ENCODE measurements around the gene LDLRAD3. TPM values are rescaled to one million over a fixed set of nuclear protein-coding genes. Genes with fewer than 3 reads are reported as not detected.

Gene LDLRAD3
- total RNA-seq, 1 experiment from 2014 or later, result 55.7 TPM

DNA sequence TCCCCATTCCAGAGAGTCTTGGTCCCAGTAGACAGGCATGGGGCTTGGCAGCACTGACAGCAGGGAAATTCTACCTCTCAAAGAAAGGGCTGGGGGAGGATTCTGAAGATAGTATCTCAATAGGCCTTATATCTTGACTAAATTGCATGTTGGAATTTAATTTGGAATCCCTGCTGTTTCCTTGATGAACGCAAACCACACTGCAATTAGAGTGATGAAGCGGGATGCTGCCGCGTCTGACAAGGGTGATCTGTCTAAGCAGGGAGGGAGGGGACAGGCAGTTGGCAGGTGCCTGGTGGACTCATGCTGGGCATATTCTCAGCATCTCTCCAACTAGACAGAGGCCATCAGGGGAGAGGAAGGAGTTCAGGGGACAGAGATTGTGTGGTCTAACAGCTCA lies 296.9 kb downstream of the LDLRAD3 start:
- Mint-ChIP-seq H3K27ac (ENCODE audit: low read depth, unreplicated experiment) (no peak overlapping the region), H3K36me3 (ENCODE audit: insufficient read depth, unreplicated experiment) (peaks cover 10% of the 10 kb centered on the region), H3K27me3 (ENCODE audit: insufficient read depth, unreplicated experiment) (no peaks in the 10 kb centered on the region), H3K4me1 (ENCODE audit: insufficient read depth, unreplicated experiment) (no peaks in the 10 kb centered on the region), H3K4me3 (ENCODE audit: unreplicated experiment) (no peak overlapping the region), H3K9me3 (ENCODE audit: unreplicated experiment) (no peaks in the 10 kb centered on the region)
- no TSS peak for BruUV-seq (replicated peaks)
- POLR2A ChIA-PET, result interaction anchor here (0.5 to 0.6 kb wide), 2 partner anchors 231 to 247 kb away, joined by 3 read pairs; no protein-coding TSS in a partner anchor
- no peak for DNase-seq (ENCODE audit: unreplicated experiment)
- TF ChIP-seq CTCF (IDR thresholded peaks at IDR 0.05; ENCODE audit: unreplicated experiment), result no peak
- intact Hi-C loops (cut with micrococcal nuclease), result no loop called here
- CTCF ChIA-PET, result no interaction called here

DNA sequence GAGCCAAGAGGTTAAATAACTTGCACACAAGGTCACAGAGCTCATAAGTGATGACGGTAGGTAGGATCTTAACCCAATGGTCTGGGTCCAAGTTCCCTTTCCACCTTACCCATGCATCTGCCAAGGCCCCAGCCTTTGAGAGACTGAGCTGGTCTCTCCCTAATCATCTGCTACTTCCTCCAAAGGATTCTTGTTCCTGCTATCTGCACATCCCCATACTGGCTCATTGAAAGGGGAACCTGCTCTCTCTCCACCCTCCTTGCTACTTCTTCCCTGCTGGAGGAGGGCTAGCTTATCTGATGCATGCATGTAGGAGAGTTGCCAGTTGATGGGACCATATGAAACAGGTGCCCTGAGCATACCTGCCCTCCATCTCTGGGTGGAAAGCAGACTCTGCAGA lies 297.6 kb downstream of the LDLRAD3 start:
- no TSS peak for BruUV-seq (replicated peaks)
- Mint-ChIP-seq H3K36me3 (ENCODE audit: insufficient read depth, unreplicated experiment) (peaks cover 10% of the 10 kb centered on the region), H3K9me3 (ENCODE audit: unreplicated experiment) (no peaks in the 10 kb centered on the region), H3K27me3 (ENCODE audit: insufficient read depth, unreplicated experiment) (no peaks in the 10 kb centered on the region), H3K4me1 (ENCODE audit: insufficient read depth, unreplicated experiment) (no peaks in the 10 kb centered on the region), H3K4me3 (ENCODE audit: unreplicated experiment) (no peak overlapping the region), H3K27ac (ENCODE audit: low read depth, unreplicated experiment) (no peak overlapping the region)
- intact Hi-C loops (cut with micrococcal nuclease), result no loop called here
- no peak for TF ChIP-seq CTCF (IDR thresholded peaks at IDR 0.05; ENCODE audit: unreplicated experiment)
- CTCF ChIA-PET, result interaction anchor here (0.6 to 1.0 kb wide), 2 partner anchors 137 to 237 kb away, joined by 3 to 4 read pairs; no protein-coding TSS in a partner anchor
- no peak for DNase-seq (ENCODE audit: unreplicated experiment)
- POLR2A ChIA-PET, result no interaction called here

DNA sequence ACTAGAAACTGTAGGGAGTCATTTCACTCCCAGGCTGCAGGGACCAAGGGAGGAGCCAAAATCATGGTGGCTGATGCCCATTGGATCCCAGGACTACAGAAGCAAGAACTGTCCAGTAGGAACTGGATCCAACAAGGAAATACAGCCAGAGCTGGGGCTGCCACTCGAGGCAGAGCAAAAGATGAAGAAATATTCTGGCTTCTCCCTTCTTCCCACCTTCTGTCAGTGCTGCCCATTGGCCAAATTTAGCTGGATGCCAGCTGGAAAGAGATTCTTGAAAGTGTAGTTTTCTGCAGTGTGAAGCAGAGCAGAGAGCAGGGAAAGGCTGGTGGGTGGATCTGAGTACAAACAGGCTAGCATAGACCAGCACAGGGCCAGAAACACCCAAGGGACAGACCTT lies 299.8 kb downstream of the LDLRAD3 start:
- Mint-ChIP-seq H3K36me3 (ENCODE audit: insufficient read depth, unreplicated experiment) (no peaks in the 10 kb centered on the region), H3K4me3 (ENCODE audit: unreplicated experiment) (no peak overlapping the region), H3K4me1 (ENCODE audit: insufficient read depth, unreplicated experiment) (peaks cover 2% of the 10 kb centered on the region), H3K27me3 (ENCODE audit: insufficient read depth, unreplicated experiment) (no peaks in the 10 kb centered on the region), H3K27ac (ENCODE audit: low read depth, unreplicated experiment) (no peak overlapping the region), H3K9me3 (ENCODE audit: unreplicated experiment) (no peaks in the 10 kb centered on the region)
- TF ChIP-seq CTCF (IDR thresholded peaks at IDR 0.05; ENCODE audit: unreplicated experiment), result no peak
- BruUV-seq (replicated peaks), result no TSS peak
- intact Hi-C loops (cut with micrococcal nuclease), result no loop called here
- CTCF ChIA-PET, result interaction anchor here (0.6 to 0.7 kb wide), 2 partner anchors 160 to 504 kb away, joined by 3 read pairs; no protein-coding TSS in a partner anchor
- POLR2A ChIA-PET, result no interaction called here
- DNase-seq (ENCODE audit: unreplicated experiment), result no peak

DNA sequence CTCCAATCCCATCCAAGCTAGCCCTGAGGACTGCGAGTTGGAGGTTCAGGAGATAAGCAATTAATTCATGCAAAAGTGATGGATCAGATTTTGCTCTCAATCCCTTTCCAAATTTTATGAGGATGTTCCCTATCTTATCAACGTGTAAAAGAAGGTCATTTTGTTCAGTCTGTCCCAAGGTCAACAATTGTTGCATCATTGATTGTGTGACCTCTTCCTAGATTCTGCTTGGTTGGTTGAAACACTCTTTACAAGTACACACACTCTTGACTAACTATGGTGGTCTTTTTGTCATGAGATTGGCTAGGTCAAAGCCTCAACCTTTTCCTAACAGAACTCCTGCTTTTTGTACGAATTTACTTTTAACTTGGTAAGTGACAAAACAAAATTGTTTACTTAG lies 303.6 kb downstream of the LDLRAD3 start:
- no TSS peak for BruUV-seq (replicated peaks)
- POLR2A ChIA-PET, result interaction anchor here (0.7 to 2.2 kb wide), 2 partner anchors 12 to 62 kb away, joined by 4 to 16 read pairs; no protein-coding TSS in a partner anchor
- no peak overlapping the region for H3K4me3 Mint-ChIP-seq (ENCODE audit: unreplicated experiment)
- H3K27ac Mint-ChIP-seq (ENCODE audit: low read depth, unreplicated experiment), result no peak overlapping the region
- no peaks in the 10 kb centered on the region for H3K27me3 Mint-ChIP-seq (ENCODE audit: insufficient read depth, unreplicated experiment)
- peaks cover 9% of the 10 kb centered on the region for H3K36me3 Mint-ChIP-seq (ENCODE audit: insufficient read depth, unreplicated experiment)
- intact Hi-C loops (cut with micrococcal nuclease), result no loop called here
- DNase-seq (ENCODE audit: unreplicated experiment), result no peak
- no peak for TF ChIP-seq CTCF (IDR thresholded peaks at IDR 0.05; ENCODE audit: unreplicated experiment)
- CTCF ChIA-PET, result interaction anchor here (1.3 to 5.1 kb wide), 2 partner anchors 18 to 426 kb away, joined by 3 to 30 read pairs; no protein-coding TSS in a partner anchor
- H3K9me3 Mint-ChIP-seq (ENCODE audit: unreplicated experiment), result no peaks in the 10 kb centered on the region
- H3K4me1 Mint-ChIP-seq (ENCODE audit: insufficient read depth, unreplicated experiment), result peaks cover 21% of the 10 kb centered on the region
